ENCODE data around the gene APOBEC2. TPM values are rescaled to one million over a fixed set of nuclear protein-coding genes. Genes with fewer than 3 reads are reported as not detected.

Gene APOBEC2
- total RNA-seq, 2 donors from 2014 or later = 2.3 to 4.0 TPM

DNA sequence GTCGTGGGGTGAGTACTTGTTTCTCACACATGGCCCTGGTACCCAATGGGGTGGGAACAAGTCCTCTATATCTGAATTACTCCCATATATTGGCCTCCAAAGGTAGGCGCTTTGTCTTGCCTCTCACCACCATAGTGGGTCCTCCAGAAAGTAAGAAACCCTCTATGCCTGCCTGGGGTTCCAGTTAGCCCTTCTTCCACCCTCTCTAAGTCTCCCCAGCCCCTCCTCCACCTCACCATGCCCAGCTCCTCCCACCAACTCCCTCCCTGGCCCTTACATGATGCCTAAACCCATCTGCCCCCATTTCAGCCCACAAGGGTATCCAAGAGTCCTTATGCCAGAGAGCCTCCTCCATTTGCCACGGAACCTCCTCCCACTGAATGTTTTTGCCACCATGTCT is 9.9 kb upstream of the APOBEC2 start:
- intact Hi-C loops (cut with DNase I) = no loop called here
- Histone ChIP-seq H3K27me3 (no peaks in the 10 kb centered on the region), H3K9me3 (no peaks in the 10 kb centered on the region), H3K27ac (no peak overlapping the region), H3K36me3 (replicated peaks in 1 of 2; ENCODE audit: insufficient read depth in 1 of 2, low read depth in 2 of 2) (no peaks in the 10 kb centered on the region), H3K4me3 (no peak overlapping the region), H3K4me1 (peaks cover 70% of the 10 kb centered on the region)
- WGBS, 2 donors = 93 to 94% methylated on average over 3 of the region's 3 CpGs
- ATAC-seq (no peak), DNase-seq (no peak)
- no peak for TF ChIP-seq POLR2A (IDR thresholded peaks at IDR 0.05)
- no peak for TF ChIP-seq CTCF (IDR thresholded peaks at IDR 0.05)

DNA sequence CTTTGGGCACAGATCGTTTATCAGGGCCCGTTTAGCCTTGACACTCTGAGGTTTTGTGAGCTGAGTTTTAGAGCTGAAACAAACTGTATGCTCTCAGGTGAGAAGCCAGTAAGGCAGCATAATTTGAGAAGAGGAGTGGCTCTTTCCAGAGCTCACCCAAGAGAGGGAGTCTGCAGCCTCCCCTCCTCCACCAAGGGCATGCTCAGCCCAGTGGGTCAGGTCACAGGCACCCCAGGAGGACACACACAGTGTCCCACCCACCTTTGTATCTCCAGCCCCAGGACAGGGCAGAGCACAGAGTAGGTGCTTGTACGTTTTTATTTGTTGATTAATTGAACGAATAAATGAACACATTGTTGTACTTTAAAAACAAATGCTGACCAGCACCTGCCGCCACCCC is 7.3 kb upstream of the APOBEC2 start:
- no peak for TF ChIP-seq CTCF (IDR thresholded peaks at IDR 0.05)
- no peak for TF ChIP-seq POLR2A (IDR thresholded peaks at IDR 0.05)
- Histone ChIP-seq H3K9me3 (no peaks in the 10 kb centered on the region), H3K27ac (peak overlapping the region; percentile 32 to 68 (median 54)), H3K36me3 (replicated peaks in 1 of 2; ENCODE audit: insufficient read depth in 1 of 2, low read depth in 2 of 2) (no peaks in the 10 kb centered on the region), H3K27me3 (no peaks in the 10 kb centered on the region), H3K4me3 (no peak overlapping the region), H3K4me1 (peaks cover 60% of the 10 kb centered on the region)
- ATAC-seq (peak; percentile 17), DNase-seq (no peak)
- intact Hi-C loops (cut with DNase I) = no loop called here
- 28 to 35% methylated on average over 5 of the region's 5 CpGs for WGBS, 2 donors

- DNase-seq = no peak
- 31 to 33% methylated on average over 1 of the region's 1 CpG for WGBS, 2 donors
- Histone ChIP-seq H3K4me1 (peaks cover 58% of the 10 kb centered on the region), H3K4me3 (no peak overlapping the region), H3K36me3 (replicated peaks in 1 of 2; ENCODE audit: insufficient read depth in 1 of 2, low read depth in 2 of 2) (no peaks in the 10 kb centered on the region), H3K9me3 (no peaks in the 10 kb centered on the region), H3K27ac (peak overlapping the region in 3 of 4 donors; percentile 51 to 68 (median 58)), H3K27me3 (no peaks in the 10 kb centered on the region)
- TF ChIP-seq CTCF (IDR thresholded peaks at IDR 0.05) = no peak
- TF ChIP-seq POLR2A (IDR thresholded peaks at IDR 0.05) = no peak
- intact Hi-C loops (cut with DNase I) = no loop called here
- ATAC-seq = peak; percentile 16
Measured at GRCh38 chr6:41046084-41046483, 6.9 kb upstream of the APOBEC2 start.

DNA sequence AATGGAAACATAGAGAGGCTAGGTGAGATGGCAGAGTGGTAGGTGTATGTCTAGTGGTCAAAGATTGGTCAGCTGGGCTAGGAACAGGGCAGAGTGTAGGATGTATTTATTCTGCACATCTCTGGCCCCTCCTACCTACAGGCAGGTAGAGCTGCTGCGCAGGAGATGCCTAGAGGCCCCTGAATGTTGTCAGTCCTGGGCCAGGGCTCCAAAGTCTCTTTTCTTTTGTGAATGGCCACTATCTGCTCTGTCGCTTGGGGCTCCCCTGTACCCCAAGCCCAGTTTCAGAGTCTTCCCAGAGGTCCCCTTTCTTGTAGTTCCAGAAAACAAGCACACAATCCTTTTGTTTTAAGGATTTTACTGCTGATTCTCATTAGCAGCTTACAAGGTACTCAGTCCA is 5.7 kb upstream of the APOBEC2 start:
- TF ChIP-seq CTCF (IDR thresholded peaks at IDR 0.05) = no peak
- TF ChIP-seq POLR2A (IDR thresholded peaks at IDR 0.05) = no peak
- H3K27ac ChIP-seq = peak overlapping the region in 1 of 4 donors; percentile 43
- ATAC-seq = no peak

More for the DNA sequence above, 5.7 kb upstream of the APOBEC2 start:
- intact Hi-C loops (cut with DNase I) = no loop called here
- DNase-seq = no peak
- Histone ChIP-seq H3K27me3 (no peaks in the 10 kb centered on the region), H3K9me3 (no peaks in the 10 kb centered on the region), H3K4me3 (no peak overlapping the region), H3K4me1 (peaks cover 50% of the 10 kb centered on the region), H3K36me3 (replicated peaks in 1 of 2; ENCODE audit: insufficient read depth in 1 of 2, low read depth in 2 of 2) (no peaks in the 10 kb centered on the region)
- WGBS, 2 donors = 94 to 100% methylated on average over 2 of the region's 2 CpGs
